HG03520 (cell line): ENCODE data around the gene ZNF423.

Experiments
- ATAC-seq: cut with Tn5 transposase; IDR thresholded peaks from one replicate; pipeline ENCODE4 v1.9.1; 2021; ENCODE audit warnings: mild to moderate bottlenecking, moderate library complexity; ENCODE audit not compliant: unreplicated experiment

Gene ZNF423

DNA sequence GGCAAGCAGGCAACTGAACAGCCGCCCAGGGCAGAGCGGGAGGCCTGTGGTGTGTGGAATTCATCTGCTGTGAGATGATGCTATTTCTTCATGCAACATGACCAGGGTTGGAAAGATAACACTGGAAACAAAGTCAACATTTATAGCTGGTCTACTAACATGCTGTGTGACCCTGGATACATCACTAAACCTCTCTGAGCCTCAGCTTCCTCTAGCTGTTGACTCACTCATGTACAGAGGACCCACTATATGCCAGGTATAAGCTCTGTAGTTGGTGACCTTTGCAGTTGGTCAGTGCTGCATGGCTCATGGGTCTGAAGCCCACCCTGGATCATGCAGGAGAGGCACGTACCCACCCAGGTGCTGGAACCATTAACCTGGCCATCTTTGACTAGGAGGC is 180.9 kb downstream of the ZNF423 start:
- no peak for ATAC-seq

DNA sequence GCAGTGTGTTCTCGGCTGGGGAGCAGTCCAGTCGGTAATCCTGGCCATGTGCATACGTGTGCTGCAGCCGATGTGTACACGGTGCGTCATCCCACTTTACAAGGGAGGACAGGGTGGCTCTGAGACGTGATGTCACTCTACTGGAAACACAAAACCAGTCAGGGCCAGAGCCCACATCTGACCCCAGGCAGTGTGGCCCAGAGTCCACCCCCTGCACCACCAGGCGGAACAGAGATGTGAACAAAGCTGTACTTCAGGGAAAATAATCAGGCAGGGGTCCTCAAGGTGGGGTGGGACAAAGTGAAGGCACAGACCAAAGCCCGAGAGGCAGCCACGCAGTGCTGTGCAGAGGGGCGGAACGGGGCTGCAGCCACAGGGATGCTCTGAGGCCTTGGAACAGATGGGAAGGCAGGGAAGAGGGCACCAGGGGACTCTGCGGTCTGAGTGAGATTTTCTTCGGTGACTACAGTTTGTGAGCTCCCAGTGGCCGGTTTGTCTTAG is 181.5 kb downstream of the ZNF423 start:
- ATAC-seq, result no peak

DNA sequence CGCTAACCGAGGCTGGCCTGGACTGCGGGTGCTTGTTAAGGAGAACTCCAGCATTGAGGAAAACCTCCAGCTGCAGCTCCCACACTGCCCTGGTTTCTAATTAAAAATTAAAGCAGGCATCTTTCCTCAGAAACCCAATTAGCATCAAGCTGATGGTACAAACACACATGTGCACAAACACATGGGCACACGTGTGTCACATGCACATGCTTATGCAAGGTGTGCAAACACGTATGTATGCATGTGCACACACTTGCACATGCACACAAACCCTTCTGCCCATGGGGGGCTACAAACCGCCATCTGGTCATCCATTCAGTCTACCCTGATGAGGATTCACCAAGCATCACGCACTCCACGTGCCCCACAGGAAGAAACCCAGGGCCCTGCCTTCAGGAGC is 182.5 kb downstream of the ZNF423 start:
- ATAC-seq, result no peak

DNA sequence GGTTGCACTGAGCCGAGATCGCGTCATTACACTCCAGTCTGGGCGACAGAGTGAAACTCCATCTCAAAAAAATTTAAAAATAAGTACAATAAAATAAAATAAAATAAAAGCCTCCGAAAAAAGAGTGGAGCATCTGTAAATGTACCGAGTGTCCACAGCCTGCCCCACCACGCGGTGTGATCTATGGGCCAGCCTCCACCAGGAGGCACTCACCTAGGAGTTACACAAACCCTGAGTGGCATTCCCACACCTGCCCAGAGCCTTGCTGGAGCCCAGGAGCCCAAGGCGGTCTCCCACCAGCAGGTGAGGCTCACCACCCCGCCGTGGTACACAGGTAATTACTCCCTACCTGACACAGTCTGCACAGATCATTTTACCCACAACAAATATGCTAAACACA is 183.2 kb downstream of the ZNF423 start:
- no peak for ATAC-seq

DNA sequence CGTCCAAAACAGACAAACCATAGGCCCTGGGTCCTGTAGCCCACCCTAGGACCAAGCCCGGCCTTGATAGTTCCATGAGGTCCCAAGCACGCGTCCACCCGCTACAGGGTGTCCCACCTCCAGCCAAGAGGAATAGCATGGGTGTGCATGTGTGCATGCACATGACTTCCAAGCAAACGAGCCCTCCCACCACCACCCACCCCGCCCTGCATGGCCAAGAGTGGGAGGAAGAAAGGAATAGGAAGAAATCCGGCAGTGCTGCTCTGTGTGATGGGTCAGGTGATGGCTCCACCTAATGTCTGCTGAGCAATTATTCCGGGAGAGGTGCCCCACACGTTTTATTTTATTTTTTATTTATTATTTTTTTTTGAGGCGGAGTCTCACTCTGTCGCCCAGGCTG is 184.6 kb downstream of the ZNF423 start:
- no peak for ATAC-seq

DNA sequence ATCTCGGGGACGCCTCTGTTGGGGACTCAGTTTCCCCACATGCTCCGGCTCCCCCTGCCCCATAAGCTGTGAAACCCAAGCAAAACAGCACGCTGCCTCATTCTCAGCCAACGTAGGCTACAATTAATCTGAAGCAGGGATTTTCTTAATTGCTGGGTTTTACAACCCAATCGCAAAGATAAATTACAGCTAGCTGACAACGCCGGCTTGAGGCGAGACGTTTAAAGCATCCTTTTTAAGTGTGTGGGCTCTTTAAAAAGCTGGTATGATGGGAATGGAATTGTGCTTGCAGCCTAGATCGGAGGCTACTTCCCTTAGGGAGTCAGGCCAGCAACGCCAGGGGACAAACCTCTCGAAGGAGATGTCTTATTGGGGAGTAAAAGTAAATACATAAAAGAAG is 185.3 kb downstream of the ZNF423 start:
- ATAC-seq, result no peak

DNA sequence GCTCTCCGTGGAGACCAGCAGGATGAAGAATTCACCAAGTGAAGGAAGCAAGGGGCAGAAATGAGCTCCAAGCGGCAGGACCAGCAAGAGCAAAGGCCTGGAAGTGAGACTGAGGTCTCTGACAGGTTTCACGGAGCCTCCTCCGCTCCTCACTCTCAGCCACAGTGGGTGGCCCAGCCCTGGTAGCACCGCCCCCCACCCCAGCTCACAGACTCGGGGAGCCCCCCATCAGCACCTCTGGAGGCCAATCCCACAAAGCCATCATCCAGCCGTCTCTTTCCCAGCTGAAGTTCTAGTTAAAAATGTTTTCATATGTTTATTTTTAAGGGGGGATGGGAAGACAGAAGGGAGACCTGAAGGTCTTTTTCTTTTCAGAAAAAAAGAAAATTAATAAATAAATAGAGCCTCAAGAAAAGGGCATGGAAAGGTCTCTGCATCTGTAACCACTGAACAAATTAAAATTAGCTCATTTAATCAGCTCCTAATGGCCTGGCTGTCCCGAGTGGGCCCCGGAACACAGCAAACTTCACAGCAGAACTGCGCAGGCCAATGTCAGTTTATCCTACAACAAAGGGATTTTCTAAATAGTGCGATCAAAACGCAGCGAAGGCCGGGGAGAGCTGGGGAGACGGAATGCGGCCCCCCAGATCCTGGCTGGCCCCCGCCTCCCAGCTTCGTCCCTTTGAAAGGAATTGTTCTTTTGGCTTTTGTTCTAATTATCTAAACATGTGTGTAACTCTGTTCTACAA is 190.3 kb downstream of the ZNF423 start:
- ATAC-seq, result no peak

DNA sequence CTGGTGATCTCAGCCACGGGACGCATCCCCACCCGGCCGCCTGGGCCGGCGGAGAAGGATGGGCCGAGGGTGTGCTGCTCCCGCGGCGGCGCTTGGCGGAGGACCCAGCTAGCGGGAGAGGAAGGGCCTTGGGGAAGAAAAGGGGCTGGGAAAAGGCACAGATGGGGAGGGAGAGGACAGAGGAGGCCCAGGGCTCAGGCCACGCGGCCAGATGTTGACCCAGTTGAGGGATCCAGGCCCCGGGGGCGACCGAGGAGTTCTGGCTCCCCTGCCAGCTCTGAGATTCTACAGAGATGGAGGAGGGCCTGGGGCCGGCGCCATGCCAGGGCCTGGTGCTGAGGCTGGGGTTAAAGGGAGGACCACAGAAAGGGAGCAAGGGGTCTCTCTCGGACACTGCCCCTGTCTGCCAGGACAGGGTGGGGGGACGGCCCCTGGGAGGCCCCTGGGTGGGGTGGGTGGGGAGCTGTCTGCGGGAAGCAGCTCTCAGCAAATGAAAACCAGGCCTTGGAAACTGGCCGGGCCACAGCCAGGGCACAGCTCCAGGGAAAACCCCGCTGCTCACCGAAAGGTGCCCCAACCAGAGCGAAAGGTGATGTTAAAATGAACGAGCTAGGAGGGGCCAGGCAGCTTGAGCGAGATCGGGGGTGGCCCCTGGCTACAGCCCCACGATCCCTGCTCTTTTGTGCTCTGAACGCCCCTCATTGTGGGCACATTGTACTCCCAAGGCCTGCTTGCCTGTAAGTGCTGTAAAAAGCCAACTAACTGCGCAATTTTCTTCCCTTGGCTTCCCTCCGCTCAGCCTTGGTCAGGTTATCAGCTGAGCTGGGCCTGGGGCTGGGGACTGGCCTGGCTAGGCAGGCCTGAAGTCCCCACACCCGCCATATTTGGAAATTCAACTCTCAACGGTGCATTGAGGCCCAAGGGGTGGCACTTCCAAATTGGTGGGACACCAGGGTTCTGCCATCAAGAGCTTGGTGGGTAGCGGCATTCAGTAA is 191.4 kb downstream of the ZNF423 start:
- no peak for ATAC-seq

DNA sequence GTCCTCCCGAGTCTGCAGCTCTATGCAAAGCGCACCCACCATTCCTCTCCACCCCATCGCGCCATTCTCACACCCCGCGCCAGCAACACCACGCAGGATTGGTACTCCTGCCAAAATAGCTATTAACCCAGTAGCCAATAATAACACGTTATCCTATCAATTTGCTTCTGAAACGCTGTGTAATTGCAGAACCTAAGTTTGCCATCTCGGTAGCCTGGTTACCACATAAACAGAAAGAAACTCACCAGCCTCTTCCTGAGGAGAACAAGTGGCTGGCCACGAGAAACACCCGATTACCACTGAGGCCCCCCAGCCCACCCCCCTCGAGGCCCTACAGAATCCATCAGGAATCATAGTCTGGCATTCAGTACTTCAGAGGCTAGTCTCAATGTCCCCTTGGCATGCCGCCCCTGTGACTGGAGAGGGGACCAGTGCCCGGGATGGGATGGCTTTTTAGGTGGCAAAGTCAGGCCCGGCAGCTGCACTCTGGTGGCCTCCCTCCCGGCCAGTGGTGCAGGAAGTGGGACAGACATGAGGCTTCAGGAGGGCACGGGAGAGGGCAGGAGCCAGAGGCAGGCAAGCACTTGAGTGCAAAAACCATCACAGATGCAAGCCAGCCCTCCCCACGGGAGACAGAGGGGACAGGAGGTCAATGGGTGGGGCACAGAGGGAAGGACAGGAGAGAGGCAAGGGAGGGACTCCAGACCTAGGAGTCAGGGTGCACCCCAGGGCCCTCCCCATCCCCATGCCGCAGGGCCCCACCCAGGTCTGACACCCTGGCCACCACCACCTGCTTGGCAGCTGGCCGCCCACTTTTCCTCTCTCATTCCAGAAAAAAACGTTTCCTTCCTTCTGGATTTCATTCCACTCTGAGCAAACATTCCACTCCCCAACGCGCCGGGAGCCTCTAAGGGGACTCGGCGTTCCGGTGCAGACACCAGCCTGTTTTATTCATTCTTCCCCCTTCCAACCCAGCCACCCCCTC is 192.5 kb downstream of the ZNF423 start:
- ATAC-seq, result no peak

DNA sequence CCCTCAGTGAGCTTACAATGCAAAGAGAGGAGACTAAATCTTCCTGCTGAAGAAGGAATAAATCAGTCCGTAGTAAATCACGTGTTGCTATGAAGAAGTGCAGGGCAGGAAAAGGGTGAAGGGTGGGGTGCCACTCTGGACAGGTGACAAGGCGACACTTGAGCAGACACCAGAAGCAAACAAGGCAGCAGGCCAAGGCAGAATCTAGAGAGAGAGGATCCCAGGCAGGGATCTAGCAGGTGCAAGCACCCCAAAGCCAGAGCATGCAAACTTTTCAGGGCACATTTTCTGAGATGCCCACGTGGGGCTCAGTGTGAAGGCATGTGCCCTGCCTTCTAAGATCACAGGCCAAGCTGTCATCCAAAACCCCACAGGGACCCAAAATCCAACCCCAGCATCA is 193.3 kb downstream of the ZNF423 start:
- ATAC-seq, result no peak

DNA sequence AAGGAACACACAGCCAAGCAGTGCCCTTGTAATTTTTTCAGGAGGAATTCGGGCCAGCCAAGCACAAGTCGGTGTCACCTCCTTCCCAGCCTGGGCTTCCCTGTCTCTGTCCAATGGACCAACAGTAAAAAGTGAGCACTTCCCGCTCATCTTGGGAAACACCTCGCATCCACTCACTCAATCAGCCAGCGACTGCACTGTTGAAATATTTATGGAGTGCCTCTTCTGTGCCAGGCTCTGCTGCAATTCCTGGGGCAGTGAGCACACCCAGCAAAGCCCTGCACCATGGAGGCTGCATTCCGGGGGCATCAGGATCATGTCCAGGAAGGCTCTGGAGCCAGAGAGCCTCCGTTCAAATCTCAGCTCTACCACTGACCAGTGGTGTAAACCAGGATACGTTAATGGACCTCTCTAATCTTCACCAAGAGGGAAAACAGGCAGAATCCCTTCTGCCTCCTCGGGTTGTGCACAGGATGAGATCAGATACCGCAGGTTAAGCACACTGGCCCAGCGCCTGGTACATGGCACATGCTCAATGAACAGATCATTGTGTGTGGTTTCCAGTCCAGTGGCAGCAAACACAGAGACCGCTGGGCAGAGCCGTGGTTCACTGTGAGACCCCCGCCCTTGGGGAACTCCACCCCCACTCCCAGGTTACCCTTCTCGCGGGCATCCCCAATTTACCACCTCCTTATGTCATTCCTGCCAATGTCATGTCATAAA is 194.3 kb downstream of the ZNF423 start:
- ATAC-seq, result no peak

DNA sequence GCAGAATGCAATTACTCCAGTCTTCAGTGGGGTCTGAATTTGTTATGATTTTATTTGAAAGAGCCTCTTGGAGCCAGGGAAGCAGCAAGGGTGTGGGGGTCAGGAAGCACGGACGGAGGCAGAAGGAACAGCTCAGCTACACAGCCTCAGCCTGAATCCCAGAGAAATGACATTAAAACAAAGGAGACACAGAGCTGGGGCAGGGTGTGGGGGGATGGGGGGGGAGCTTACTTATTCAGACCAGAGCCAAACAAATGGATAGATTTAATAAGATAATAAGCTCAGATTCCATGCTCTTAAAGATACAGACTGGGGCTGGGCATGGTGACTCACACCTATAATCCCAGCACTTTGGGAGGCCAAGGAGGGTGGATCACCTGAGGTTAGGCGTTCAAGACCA is 195.3 kb downstream of the ZNF423 start:
- ATAC-seq, result no peak

DNA sequence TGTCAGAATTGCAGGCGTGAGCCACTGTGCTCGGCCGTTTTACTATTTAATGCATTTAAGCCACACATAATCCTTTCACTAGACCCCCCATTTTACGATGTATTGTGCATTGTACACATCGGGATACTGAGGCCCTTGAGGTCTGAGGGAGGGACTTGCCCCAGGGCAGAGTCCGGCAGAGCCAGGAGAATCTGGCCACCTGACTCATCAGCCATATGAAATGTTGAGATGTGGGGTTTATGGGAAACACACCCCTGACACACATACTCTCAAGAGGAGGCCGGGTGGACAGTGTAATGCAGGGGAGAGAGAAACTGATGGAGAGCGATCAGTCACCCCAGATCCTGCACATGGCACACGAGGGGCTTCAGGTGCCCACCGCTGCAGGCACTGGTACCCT is 196.6 kb downstream of the ZNF423 start:
- no peak for ATAC-seq

DNA sequence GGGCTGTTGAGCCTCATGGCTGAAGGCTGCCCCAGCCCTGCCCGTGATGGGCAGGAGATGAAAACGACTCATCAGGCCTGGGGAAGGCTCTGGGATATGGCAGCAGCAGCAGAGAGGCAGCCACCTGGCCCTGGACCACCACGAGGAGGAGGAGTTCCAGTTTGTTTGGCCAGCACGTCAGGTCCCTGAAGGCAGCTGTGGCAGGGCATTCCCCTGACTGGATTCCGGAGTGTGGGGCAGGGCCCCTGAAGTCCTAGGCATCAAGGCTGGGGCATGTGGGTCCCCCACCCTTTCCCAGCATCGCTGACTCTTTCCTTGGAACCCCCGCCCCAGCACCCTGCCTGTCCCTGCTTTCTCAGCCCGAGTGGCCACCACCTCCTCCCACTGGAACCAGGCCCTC is 197.4 kb downstream of the ZNF423 start:
- ATAC-seq, result no peak

DNA sequence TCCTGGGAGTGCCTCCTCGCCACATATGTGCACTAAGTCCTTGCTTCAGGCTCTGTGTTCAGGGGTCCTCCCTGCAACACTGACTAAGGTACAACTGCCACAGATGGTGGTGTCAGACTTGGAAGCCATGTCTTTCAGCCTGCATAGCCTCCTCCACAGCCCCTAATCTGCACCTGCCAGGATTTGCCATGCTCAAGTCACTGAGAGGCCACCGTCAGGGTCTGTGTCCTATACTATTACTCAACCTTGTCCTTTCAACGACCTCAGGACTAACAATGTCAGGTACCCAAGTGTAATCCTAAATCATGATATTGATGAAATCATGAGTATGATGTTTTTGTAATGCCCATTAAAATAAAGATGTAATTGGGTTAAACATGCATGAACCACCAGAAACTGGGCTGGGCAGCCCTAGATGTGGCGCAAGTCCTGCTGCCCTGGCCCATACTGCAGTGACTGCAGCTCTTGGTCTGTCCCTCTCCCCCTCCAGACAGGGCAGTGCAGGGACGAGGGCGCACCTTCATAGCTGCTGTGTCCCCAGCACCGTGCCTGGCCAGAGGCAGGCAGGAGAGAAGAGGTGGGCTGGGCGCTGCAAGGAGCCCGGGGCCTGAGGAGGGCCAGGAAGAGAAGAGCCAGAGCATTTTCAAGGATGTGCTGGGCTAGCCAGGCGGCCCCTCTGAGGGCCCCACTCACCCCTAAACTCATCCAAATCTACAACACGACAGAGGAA is 198.0 kb downstream of the ZNF423 start:
- no peak for ATAC-seq

DNA sequence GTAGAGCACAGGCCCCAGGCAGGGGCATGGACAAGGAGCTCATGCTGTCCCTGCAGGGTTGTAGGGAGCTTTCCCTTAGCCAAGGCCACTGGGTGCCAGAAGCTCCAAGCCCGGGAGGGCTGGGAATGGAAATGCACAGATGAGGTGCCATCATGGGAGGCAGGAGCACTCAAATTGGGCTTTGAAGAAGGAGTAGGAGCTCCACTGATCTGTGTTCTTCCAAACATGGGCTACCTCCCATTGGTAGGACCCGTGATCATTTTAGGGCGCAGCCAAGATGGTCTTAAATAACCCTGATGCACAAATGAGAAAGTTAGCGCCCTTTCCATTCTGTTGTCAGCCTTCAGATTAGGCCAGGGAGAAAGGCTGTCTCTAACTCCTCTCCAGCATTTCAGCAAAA is 201.5 kb downstream of the ZNF423 start:
- ATAC-seq, result no peak

DNA sequence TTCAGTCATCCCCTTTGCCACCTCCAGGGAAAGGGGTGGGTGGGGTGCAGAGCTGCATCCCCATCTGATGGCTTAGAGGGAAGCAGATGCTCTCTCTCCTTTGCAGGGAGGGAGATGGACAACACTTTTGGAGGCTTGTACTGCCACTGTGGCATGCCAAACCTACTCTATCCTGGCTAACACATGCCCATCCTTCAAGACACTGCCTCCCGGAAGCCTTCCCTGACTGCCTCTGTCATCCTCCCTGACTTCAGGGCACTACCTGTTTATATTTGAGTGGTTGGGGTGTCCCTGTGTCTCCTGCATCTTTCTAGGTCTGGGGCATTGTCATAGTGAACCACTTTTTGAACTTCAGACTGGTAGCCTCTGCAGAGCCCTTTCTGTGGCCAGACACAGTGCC is 202.3 kb downstream of the ZNF423 start:
- no peak for ATAC-seq

DNA sequence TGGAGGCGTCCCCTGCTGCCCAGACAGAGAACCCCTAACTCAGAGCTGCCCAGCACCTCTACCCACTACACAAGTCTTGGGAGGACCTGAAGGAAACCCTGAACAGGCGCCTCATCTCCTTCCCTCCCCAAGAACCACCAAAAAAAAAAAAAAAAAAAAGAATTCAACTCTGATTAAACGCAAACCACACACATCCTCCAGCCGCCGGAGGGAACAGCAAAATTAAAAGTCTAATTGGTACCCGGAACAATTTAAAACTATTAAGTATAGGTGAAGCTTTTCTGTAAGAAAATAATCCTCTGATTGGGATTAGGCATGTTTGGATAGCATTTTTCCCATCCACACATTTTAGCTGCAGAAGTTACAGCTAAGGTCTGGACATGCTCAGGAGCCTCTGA is 202.7 kb downstream of the ZNF423 start:
- no peak for ATAC-seq

DNA sequence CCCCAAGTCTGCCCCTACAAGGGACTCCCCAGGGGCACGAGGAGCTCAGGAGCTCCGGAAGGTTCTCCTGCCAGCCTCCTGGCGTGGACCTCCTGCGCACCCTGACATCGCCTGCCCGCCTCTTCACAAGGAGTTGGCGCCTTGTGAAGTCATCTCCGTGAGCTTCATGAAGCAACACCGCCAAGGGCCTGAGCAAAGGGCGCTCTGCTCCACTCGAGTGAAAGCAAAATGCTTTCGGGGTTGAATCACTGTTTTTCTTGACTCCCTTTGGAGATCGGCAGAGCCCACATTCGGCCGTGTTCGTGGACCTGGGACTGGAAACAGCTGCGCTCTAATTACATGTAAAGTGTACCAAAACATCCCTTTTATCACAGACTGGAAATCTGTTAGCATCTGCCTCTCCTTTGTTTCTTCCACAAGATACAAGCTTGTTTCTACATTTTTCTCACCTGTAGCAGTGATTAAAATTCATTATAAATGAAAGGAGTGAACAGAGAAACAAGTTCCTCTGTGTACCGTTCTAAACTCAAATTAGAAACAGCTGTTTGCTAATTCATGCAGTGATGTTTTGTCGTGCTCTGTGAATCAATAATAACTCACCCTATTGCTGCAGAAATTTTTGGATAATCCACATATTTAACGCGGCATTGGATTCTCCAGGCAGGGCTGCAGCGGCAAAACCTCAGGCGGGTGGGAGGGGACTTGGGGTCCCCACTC is 203.3 kb downstream of the ZNF423 start:
- ATAC-seq, result no peak
